GM12878 (cell line): ENCODE measurements around the gene KRT20. TPM values are rescaled to one million over a fixed set of nuclear protein-coding genes. Genes with fewer than 3 reads are reported as not detected.

Experiments used
- BMI1 ChIP-seq: fragments of 450-650 bp; IDR thresholded peaks from 2 replicates; pipeline ENCODE4 v1.6.1; 2016; ENCODE audit warnings: mild to moderate bottlenecking, moderate library complexity, borderline replicate concordance
- NFXL1 ChIP-seq: fragments of 450-650 bp; IDR thresholded peaks from 2 replicates; pipeline ENCODE4 v1.6.1; 2017; ENCODE audit warnings: antibody characterized with exemption, mild to moderate bottlenecking, borderline replicate concordance
- NRF1 ChIP-seq: conservative IDR thresholded peaks from 2 replicates; pipeline ENCODE4 v1.6.1; 2011; ENCODE audit warnings: mild to moderate bottlenecking, low read depth, low read length, improper control_type of control experiment
- TBL1XR1 ChIP-seq: IDR thresholded peaks from 2 replicates; pipeline ENCODE4 v1.6.1; 2012; ENCODE audit warnings: low read depth, low read length, improper control_type of control experiment
- ZNF207 ChIP-seq: fragments of 450-650 bp; IDR thresholded peaks from 2 replicates; pipeline ENCODE4 v1.6.1; 2014; ENCODE audit warnings: antibody characterized with exemption, mild to moderate bottlenecking, borderline replicate concordance
- polyA plus RNA-seq, 11 experiments: library from polyadenylated mRNA; depleted of rRNA in 4 of 11; unstranded in 6 of 11; stranded (reverse) in 5 of 11; fragments of >200 nt; fragmentation: Nextera tagmentation in 4 of 11; fragmentation: Illumina TruSeq in 1 of 11; extraction: Ambion mirVana in 4 of 11; extraction: Trizol in 1 of 11; gene quantifications; 1 replicate in 1 of 11; 2 replicates in 10 of 11; pipeline versions ENCODE4 v1.2.1 to v1.2.3, GENCODE V29; 2011 to 2016; ENCODE audit warnings: inconsistent platforms in 2 of 11, missing spikeins in 2 of 11, low read depth in 1 of 11
- total RNA-seq, 4 experiments: library from RNA; depleted of rRNA in 3 of 4; stranded (reverse); fragments of >200 nt in 3 of 4; fragmentation: Illumina TruSeq in 1 of 4; extraction: Trizol in 1 of 4; gene quantifications; 2 replicates each; pipeline versions ENCODE4 v1.2.1 to v1.2.3, GENCODE V29; 2013 to 2021
- TF ChIP-seq, protein P1 (sequence below): IDR thresholded peaks from 2 replicates; pipeline ENCODE4 v1.6.1; 2011; ENCODE audit warnings: borderline replicate concordance, low read depth, mild to moderate bottlenecking, moderate library complexity, mixed read lengths, low read length; ENCODE audit not compliant: insufficient read depth; ENCODE audit errors: extremely low read length
- TF ChIP-seq, protein P2 (sequence below): IDR thresholded peaks from 2 replicates; pipeline ENCODE4 v1.6.1; 2012; ENCODE audit warnings: low read depth, low read length, improper control_type of control experiment
- TF ChIP-seq, protein P3 (sequence below): fragments of 450-650 bp; IDR thresholded peaks from 2 replicates; pipeline ENCODE4 v1.6.1; 2017; ENCODE audit warnings: mild to moderate bottlenecking, moderate library complexity

Gene KRT20
- total and polyA plus RNA-seq, 10 of the 15 experiments (the other 5 are each of a cell fraction or from before 2014, with no cell fraction given), result 0.23 TPM; not detected in 9

DNA sequence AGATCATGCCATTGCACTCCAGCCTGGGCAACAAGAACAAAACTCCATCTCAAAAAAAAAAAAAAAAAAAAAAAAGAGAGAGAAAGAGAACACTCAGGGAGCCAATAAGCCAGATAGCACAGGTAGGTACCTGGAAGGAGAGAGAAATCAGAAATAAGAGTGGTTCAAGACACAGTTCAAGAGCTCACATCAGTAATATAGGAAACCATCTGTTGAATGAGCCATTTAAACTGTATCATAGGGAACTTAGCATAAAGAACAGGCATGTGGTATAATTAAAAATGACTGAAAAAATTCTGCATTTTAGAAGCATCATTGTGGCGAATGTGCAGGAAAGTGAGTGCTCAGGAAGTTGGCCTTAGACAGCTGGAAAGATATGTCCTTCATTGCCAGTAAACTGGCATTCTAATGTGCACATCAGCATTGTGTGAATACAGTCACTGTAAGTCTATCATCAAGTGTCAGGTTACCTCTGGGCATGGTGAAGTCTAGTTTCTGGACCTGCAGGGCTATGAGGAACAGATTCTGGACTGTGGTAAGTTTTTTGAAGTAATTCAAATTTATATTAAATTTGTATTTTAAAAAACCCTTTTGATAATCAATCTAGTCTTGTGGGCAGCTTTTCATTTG, 38.4 kb downstream of the KRT20 start (continued):
- TF ChIP-seq, protein P1, sequence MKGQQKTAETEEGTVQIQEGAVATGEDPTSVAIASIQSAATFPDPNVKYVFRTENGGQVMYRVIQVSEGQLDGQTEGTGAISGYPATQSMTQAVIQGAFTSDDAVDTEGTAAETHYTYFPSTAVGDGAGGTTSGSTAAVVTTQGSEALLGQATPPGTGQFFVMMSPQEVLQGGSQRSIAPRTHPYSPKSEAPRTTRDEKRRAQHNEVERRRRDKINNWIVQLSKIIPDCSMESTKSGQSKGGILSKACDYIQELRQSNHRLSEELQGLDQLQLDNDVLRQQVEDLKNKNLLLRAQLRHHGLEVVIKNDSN, result no peak
- no peak for TF ChIP-seq ZNF207
- TF ChIP-seq NFXL1, result no peak
- no peak for TF ChIP-seq TBL1XR1
- TF ChIP-seq, protein P2, sequence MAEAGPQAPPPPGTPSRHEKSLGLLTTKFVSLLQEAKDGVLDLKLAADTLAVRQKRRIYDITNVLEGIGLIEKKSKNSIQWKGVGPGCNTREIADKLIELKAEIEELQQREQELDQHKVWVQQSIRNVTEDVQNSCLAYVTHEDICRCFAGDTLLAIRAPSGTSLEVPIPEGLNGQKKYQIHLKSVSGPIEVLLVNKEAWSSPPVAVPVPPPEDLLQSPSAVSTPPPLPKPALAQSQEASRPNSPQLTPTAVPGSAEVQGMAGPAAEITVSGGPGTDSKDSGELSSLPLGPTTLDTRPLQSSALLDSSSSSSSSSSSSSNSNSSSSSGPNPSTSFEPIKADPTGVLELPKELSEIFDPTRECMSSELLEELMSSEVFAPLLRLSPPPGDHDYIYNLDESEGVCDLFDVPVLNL, result no peak
- no peak for TF ChIP-seq NRF1
- TF ChIP-seq, protein P3, sequence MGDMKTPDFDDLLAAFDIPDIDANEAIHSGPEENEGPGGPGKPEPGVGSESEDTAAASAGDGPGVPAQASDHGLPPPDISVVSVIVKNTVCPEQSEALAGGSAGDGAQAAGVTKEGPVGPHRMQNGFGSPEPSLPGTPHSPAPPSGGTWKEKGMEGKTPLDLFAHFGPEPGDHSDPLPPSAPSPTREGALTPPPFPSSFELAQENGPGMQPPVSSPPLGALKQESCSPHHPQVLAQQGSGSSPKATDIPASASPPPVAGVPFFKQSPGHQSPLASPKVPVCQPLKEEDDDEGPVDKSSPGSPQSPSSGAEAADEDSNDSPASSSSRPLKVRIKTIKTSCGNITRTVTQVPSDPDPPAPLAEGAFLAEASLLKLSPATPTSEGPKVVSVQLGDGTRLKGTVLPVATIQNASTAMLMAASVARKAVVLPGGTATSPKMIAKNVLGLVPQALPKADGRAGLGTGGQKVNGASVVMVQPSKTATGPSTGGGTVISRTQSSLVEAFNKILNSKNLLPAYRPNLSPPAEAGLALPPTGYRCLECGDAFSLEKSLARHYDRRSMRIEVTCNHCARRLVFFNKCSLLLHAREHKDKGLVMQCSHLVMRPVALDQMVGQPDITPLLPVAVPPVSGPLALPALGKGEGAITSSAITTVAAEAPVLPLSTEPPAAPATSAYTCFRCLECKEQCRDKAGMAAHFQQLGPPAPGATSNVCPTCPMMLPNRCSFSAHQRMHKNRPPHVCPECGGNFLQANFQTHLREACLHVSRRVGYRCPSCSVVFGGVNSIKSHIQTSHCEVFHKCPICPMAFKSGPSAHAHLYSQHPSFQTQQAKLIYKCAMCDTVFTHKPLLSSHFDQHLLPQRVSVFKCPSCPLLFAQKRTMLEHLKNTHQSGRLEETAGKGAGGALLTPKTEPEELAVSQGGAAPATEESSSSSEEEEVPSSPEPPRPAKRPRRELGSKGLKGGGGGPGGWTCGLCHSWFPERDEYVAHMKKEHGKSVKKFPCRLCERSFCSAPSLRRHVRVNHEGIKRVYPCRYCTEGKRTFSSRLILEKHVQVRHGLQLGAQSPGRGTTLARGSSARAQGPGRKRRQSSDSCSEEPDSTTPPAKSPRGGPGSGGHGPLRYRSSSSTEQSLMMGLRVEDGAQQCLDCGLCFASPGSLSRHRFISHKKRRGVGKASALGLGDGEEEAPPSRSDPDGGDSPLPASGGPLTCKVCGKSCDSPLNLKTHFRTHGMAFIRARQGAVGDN, result no peak
- TF ChIP-seq BMI1, result no peak
